HG03342 (cell line): ENCODE measurements around the gene COL4A4.

Experiments
- ATAC-seq: cut with Tn5 transposase; IDR thresholded peaks from one replicate; pipeline ENCODE4 v1.9.1; 2021; ENCODE audit warnings: mild to moderate bottlenecking, moderate library complexity; ENCODE audit not compliant: unreplicated experiment

COL4A4 gene

GRCh38 chr2:226984750-226985582, 179.0 kb downstream of the COL4A4 start:
- peak; percentile 99 for ATAC-seq

GRCh38 chr2:226983895-226984749, 179.9 kb downstream of the COL4A4 start:
- ATAC-seq: no peak

- ATAC-seq: no peak
Observed at GRCh38 chr2:226981791-226982326, 182.1 kb downstream of the COL4A4 start.

GRCh38 chr2:226979004-226979403, 185.0 kb downstream of the COL4A4 start:
- ATAC-seq: no peak

- no peak for ATAC-seq
Observed at GRCh38 chr2:226978300-226978699, 185.7 kb downstream of the COL4A4 start.

GRCh38 chr2:226977775-226978190, 186.2 kb downstream of the COL4A4 start:
- ATAC-seq: no peak

GRCh38 chr2:226973816-226974215, 190.2 kb downstream of the COL4A4 start:
- ATAC-seq: no peak

GRCh38 chr2:226971770-226972169, 192.2 kb downstream of the COL4A4 start:
- peak; percentile 37 for ATAC-seq

- ATAC-seq: peak; percentile 45
Observed at GRCh38 chr2:226971084-226971483, 192.9 kb downstream of the COL4A4 start.

- peak; percentile 64 for ATAC-seq
Observed at GRCh38 chr2:226970362-226970761, 193.6 kb downstream of the COL4A4 start.

GRCh38 chr2:226969417-226970080, 194.5 kb downstream of the COL4A4 start:
- no peak for ATAC-seq

- no peak for ATAC-seq
Observed at GRCh38 chr2:226965376-226965775, 198.6 kb downstream of the COL4A4 start.

GRCh38 chr2:226963528-226963927, 200.5 kb downstream of the COL4A4 start:
- ATAC-seq: no peak

- no peak for ATAC-seq
Observed at GRCh38 chr2:226962176-226962773, 201.7 kb downstream of the COL4A4 start.

GRCh38 chr2:226959418-226959817, 204.6 kb downstream of the COL4A4 start:
- no peak for ATAC-seq

GRCh38 chr2:226956659-226957058, 207.3 kb downstream of the COL4A4 start:
- no peak for ATAC-seq

GRCh38 chr2:226953826-226954225, 210.2 kb downstream of the COL4A4 start:
- ATAC-seq: no peak

- ATAC-seq: no peak
Observed at GRCh38 chr2:226953206-226953605, 210.8 kb downstream of the COL4A4 start.
